SK-N-SH (cell line): ENCODE results near the gene FEV. TPM values are rescaled to one million over a fixed set of nuclear protein-coding genes. Genes with fewer than 3 reads are reported as not detected.

Source experiments
- CTCF ChIA-PET: fragments of 300-600, 350-600 bp; formaldehyde crosslinking; extraction: SDS; loops from one replicate; lab custom pipeline; 2021; lab: Yijun Ruan, JAX
- POLR2A ChIA-PET: fragments of 350-600 bp; sonication (Branson Sonifier 250); formaldehyde crosslinking; extraction: SDS; loops from one replicate; lab custom pipeline; 2020; ENCODE audit warnings: antibody characterized with exemption, inconsistent platforms; lab: Yijun Ruan, JAX
- DNase-seq: peaks from one replicate; pipeline ENCODE4 v3.0.0; 2012
- H2AFZ ChIP-seq: fragments of 200-600 bp; sonication (generic); 2 replicates; pipeline ENCODE4 v1.8.1; 2016; ENCODE audit warnings: antibody characterized with exemption, mild to moderate bottlenecking, low read depth
- H3F3A ChIP-seq: fragments of 200-600 bp; sonication (generic); replicated peaks from 2 replicates; pipeline ENCODE3; 2016; ENCODE audit warnings: antibody characterized with exemption, mild to moderate bottlenecking; ENCODE audit not compliant: insufficient read depth
- H3K27ac ChIP-seq, 2 experiments: fragments of 200-500 bp in 1 of 2; fragments of 200-600 bp in 1 of 2; sonication (Bioruptor generic) in 1 of 2; sonication (generic), shearing (Covaris generic) in 1 of 2; 2 replicates each; pipeline versions ENCODE4 v1.5.1 to v1.6.1; 2014 to 2016; ENCODE audit warnings: low read depth in 2 of 2, inconsistent platforms in 1 of 2, low read length in 1 of 2, mild to moderate bottlenecking in 1 of 2, mixed read lengths in 1 of 2
- H3K27me3 ChIP-seq: fragments of 200-600 bp; sonication (generic), shearing (Covaris generic); 2 replicates; pipeline ENCODE4 v1.6.1; 2016; ENCODE audit warnings: mixed run types; ENCODE audit not compliant: insufficient read depth
- H3K36me3 ChIP-seq, 2 experiments: fragments of 200-500 bp in 1 of 2; fragments of 200-600 bp in 1 of 2; sonication (Bioruptor generic) in 1 of 2; sonication (generic) in 1 of 2; replicated peaks in 1 of 2; 2 replicates each; pipeline versions ENCODE3 to v1.5.1; 2014 to 2016; ENCODE audit warnings: low read length in 1 of 2, mild to moderate bottlenecking in 1 of 2; ENCODE audit not compliant: insufficient read depth in 2 of 2, control insufficient read depth in 1 of 2
- H3K4me1 ChIP-seq, 2 experiments: fragments of 200-500 bp in 1 of 2; fragments of 200-600 bp in 1 of 2; sonication (Bioruptor generic) in 1 of 2; sonication (generic), shearing (Covaris generic) in 1 of 2; 2 replicates each; pipeline versions ENCODE4 v1.5.1 to v1.6.1; 2014 to 2016; ENCODE audit warnings: low read depth in 1 of 2, low read length in 1 of 2, mixed run types in 1 of 2; ENCODE audit not compliant: insufficient read depth in 2 of 2, control insufficient read depth in 1 of 2
- H3K4me2 ChIP-seq: fragments of 200-600 bp; sonication (generic), shearing (Covaris generic); 2 replicates; pipeline ENCODE4 v1.6.1; 2017; ENCODE audit warnings: mixed run types
- H3K4me3 ChIP-seq, 2 experiments: fragments of 200-500 bp in 1 of 2; fragments of 200-600 bp in 1 of 2; sonication (Bioruptor generic) in 1 of 2; sonication (generic), shearing (Covaris generic) in 1 of 2; 2 replicates each; pipeline versions ENCODE4 v1.5.1 to v1.8.1; 2014 to 2016; ENCODE audit warnings: low read depth in 2 of 2, inconsistent platforms in 1 of 2, low read length in 1 of 2, mild to moderate bottlenecking in 1 of 2, mixed read lengths in 1 of 2, moderate library complexity in 1 of 2
- H3K79me2 ChIP-seq: fragments of 200-600 bp; sonication (generic); 2 replicates; pipeline ENCODE4 v1.8.1; 2017; ENCODE audit warnings: mild to moderate bottlenecking; ENCODE audit not compliant: insufficient read depth
- H3K9ac ChIP-seq: fragments of 200-600 bp; sonication (generic); 2 replicates; pipeline ENCODE4 v1.6.1; 2017; ENCODE audit warnings: mixed run types
- H3K9me2 ChIP-seq: fragments of 200-600 bp; sonication (generic); 2 replicates; pipeline ENCODE4 v1.6.1; 2017; ENCODE audit warnings: mixed run types
- H3K9me3 ChIP-seq: fragments of 200-600 bp; sonication (generic); 2 replicates; pipeline ENCODE4 v1.6.1; 2017; ENCODE audit warnings: mixed run types, mild to moderate bottlenecking, moderate library complexity
- H4K20me1 ChIP-seq: fragments of 200-600 bp; sonication (generic); 2 replicates; pipeline ENCODE4 v1.6.1; 2017; ENCODE audit warnings: mild to moderate bottlenecking, mixed run types; ENCODE audit not compliant: insufficient read depth
- CHD2 ChIP-seq: fragments of 150-350 bp; IDR thresholded peaks from 2 replicates; pipeline ENCODE4 v1.6.1; 2018; ENCODE audit warnings: low read length; ENCODE audit not compliant: partially characterized antibody
- CTCF ChIP-seq: fragments of 200-600 bp; sonication (generic); IDR thresholded peaks from 2 replicates; pipeline ENCODE4 v1.6.1; 2017; ENCODE audit warnings: antibody characterized with exemption, mild to moderate bottlenecking, moderate library complexity
- EP300 ChIP-seq, 2 experiments: IDR thresholded peaks; 2 replicates each; pipeline versions ENCODE4 v1.4.0 to v1.6.1; 2012; ENCODE audit warnings: borderline replicate concordance in 1 of 2, low read depth in 1 of 2, low read length in 1 of 2
- IRF3 ChIP-seq: fragments of 150-350 bp; IDR thresholded peaks from 2 replicates; pipeline ENCODE4 v1.6.1; 2016; ENCODE audit warnings: mild to moderate bottlenecking, low read depth, low read length
- JUND ChIP-seq: IDR thresholded peaks from 2 replicates; pipeline ENCODE4 v1.4.0; 2012
- PBX3 ChIP-seq: IDR thresholded peaks from 2 replicates; pipeline ENCODE4; 2012
- POLR2AphosphoS5 ChIP-seq: IDR thresholded peaks from 2 replicates; pipeline ENCODE4 v1.6.1; 2012; ENCODE audit warnings: low read depth, low read length
- RAD21 ChIP-seq: IDR thresholded peaks from 2 replicates; pipeline ENCODE4 v1.6.1; 2012; ENCODE audit warnings: mild to moderate bottlenecking, low read length
- RFX5 ChIP-seq: IDR thresholded peaks from 2 replicates; pipeline ENCODE4 v1.6.1; 2012; ENCODE audit warnings: mild to moderate bottlenecking, improper control_type of control experiment, low read length
- SMC3 ChIP-seq: IDR thresholded peaks from 2 replicates; pipeline ENCODE4 v1.6.1; 2012; ENCODE audit warnings: low read depth, low read length, improper control_type of control experiment
- YY1 ChIP-seq: IDR thresholded peaks from 2 replicates; pipeline ENCODE4 v1.4.0; 2012; ENCODE audit warnings: low read depth, mild to moderate bottlenecking
- WGBS: methylation state at CpG from one replicate; pipeline ENCODE4 v1.1.6; 2017; ENCODE audit warnings: low lambda C conversion rate; 5-methylcytosine and 5-hydroxymethylcytosine counted together
- polyA plus RNA-seq, 3 experiments: library from polyadenylated mRNA; depleted of rRNA; stranded (reverse); fragments of >200 nt; gene quantifications; 2 replicates each; pipeline ENCODE4 v1.2.3, GENCODE V29; 2012

The FEV gene
- polyA plus RNA-seq, 1 of the 3 experiments (the other 2 are of a cell fraction), result 0.53 TPM

- peak; percentile 35 for TF ChIP-seq CHD2
- no peak for TF ChIP-seq JUND
- TF ChIP-seq CTCF, result no peak
- TF ChIP-seq EP300 (IDR thresholded peaks at IDR 0.05; ENCODE audit: borderline replicate concordance in 1 of 2, low read depth in 1 of 2, low read length in 1 of 2), result peak in 1 of 2 experiments; percentile 54; a peak in 1 of 4 replicates
- peak; percentile 42; the same call in 1 of the 2 replicates for TF ChIP-seq RFX5
- TF ChIP-seq IRF3, result no peak
- TF ChIP-seq PBX3, result peak; percentile 29
Measured at GRCh38 chr2:218964041-218964771, 20.8 kb downstream of the FEV start (continued).

- TF ChIP-seq SMC3 (no peak), YY1 (no peak), POLR2AphosphoS5 (no peak), PBX3 (no peak), RAD21 (no peak)
- Histone ChIP-seq H3F3A (peaks cover 5% of the 10 kb centered on the region), H4K20me1 (no peaks in the 10 kb centered on the region), H3K4me2 (peak overlapping the region; percentile 63), H3K9ac (0 out of 2 replicates have a peak overlapping the region, but pooled peaks have one; percentile 13), H3K4me3 (peak overlapping the region in 1 of 2 experiments; percentile 63; a peak in 3 of 4 replicates), H3K27me3 (peaks cover 23% of the 10 kb centered on the region), H3K4me1 (peaks cover 8 to 32% of the 10 kb centered on the region in 2 experiments; a peak in 2 of 4 replicates), H3K27ac (peak overlapping the region; percentile 47 to 99; a peak in 3 of 4 replicates), H2AFZ (no peak overlapping the region), H3K9me2 (no peaks in the 10 kb centered on the region), H3K9me3 (no peaks in the 10 kb centered on the region), H3K79me2 (no peaks in the 10 kb centered on the region), H3K36me3 (no peaks in the 10 kb centered on the region)
- DNase-seq, result no peak
- WGBS, result 9% methylated on average over 5 of the region's 5 CpGs
- CTCF ChIA-PET, result interaction anchor here (1.1 to 13.5 kb wide), 8 partner anchors 15 to 191 kb away, joined by 3 to 208 read pairs (median 8); partner anchors contain the start of genes CRYBA2 and FEV
- POLR2A ChIA-PET, result interaction anchor here (0.9 to 4.1 kb wide), 11 partner anchors 9 to 87 kb away, joined by 3 to 21 read pairs (median 6); no protein-coding TSS in a partner anchor
Measured at GRCh38 chr2:218963601-218964000, 21.4 kb downstream of the FEV start.
